ENCODE measurements around the gene RC3H1. TPM values are rescaled to one million over a fixed set of nuclear protein-coding genes. Genes with fewer than 3 reads are reported as not detected.
"Not testable (repeated sequence)": the region's sequence is repeated elsewhere in the genome, so short reads cannot be mapped to it uniquely, and the experiment has no call there.

Gene RC3H1
- total and polyA plus RNA-seq, 2 of the 8 experiments (the other 6 are each of a cell fraction or from before 2014, with no cell fraction given): 7.4 to 32.2 TPM

DNA sequence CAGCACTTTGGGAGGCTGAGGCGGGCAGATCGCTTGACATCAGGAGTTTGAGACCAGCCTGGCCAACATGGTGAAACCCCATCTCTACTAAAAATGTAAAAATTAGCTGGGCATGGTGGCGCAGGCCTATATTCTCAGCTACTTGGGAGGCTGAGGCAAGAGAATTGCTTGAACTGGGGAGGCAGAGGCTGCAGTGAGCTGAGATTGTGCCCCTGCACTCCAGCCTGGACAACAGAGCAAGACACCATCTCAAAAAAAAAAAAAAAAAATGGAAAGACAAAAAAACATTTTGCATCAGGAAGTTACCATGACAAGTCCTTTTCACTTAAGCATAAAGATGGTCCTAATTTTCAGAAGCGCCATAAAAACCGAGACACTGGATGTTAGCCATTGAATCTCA, 91.6 kb downstream of the RC3H1 start:
- not testable (repeated sequence) for H3K4me1 ChIP-seq (replicated peaks in 1 of 4; ENCODE audit: control insufficient read depth in 3 of 4, insufficient read depth in 4 of 4, low read length in 3 of 4); H3K56ac ChIP-seq (replicated peaks; ENCODE audit: insufficient read length, low read depth, low read length); FAIRE-seq; H3K23me2 ChIP-seq (ENCODE audit: low read depth, low read length); H3K79me1 ChIP-seq (ENCODE audit: low read depth, low read length); H3K27me3 ChIP-seq (replicated peaks in 1 of 4; ENCODE audit: control insufficient read depth in 3 of 4, extremely low read depth in 1 of 4, insufficient read depth in 3 of 4, low read length in 3 of 4); H4K91ac ChIP-seq (replicated peaks; ENCODE audit: insufficient read length, low read length); H3K9ac ChIP-seq (replicated peaks in 1 of 4; ENCODE audit: extremely low read depth in 1 of 4, low read depth in 3 of 4, low read length in 3 of 4); H3K4ac ChIP-seq (replicated peaks; ENCODE audit: insufficient read length, low read depth, low read length); H4K5ac ChIP-seq (ENCODE audit: insufficient read length, low read depth, low read length); H2AFZ ChIP-seq (ENCODE audit: low read length); H3K14ac ChIP-seq (ENCODE audit: insufficient read length); H2BK5ac ChIP-seq (ENCODE audit: low read depth, low read length); H3K9me3 ChIP-seq (ENCODE audit: insufficient read depth in 2 of 2, low read depth in 1 of 2, low read length in 1 of 2); H3K27ac ChIP-seq (ENCODE audit: low read depth, low read length); H2BK12ac ChIP-seq (ENCODE audit: low read depth, low read length); H3K4me3 ChIP-seq (ENCODE audit: extremely low read depth in 1 of 4, insufficient read depth in 2 of 4, low read depth in 3 of 4, low read length in 4 of 4); DNase-seq (ENCODE audit: low read depth in 1 of 2, low spot score in 2 of 2); H2BK120ac ChIP-seq (replicated peaks; ENCODE audit: low read depth, low read length); H3K36me3 ChIP-seq (ENCODE audit: control insufficient read depth in 2 of 4, insufficient read depth in 4 of 4, low read length in 3 of 4); H4K8ac ChIP-seq (ENCODE audit: extremely low read depth, insufficient read depth, low read length); H2BK15ac ChIP-seq (ENCODE audit: low read length); H3K4me2 ChIP-seq (ENCODE audit: insufficient read depth in 1 of 2, low read depth in 2 of 2, low read length in 2 of 2); H3K18ac ChIP-seq (ENCODE audit: extremely low read depth, low read length); H2AK5ac ChIP-seq (ENCODE audit: low read depth, low read length); H4K20me1 ChIP-seq (replicated peaks in 1 of 2; ENCODE audit: control insufficient read depth in 1 of 2, insufficient read depth in 2 of 2, low read length in 2 of 2); H3K23ac ChIP-seq (ENCODE audit: insufficient read length); H3K79me2 ChIP-seq (ENCODE audit: control insufficient read depth in 1 of 2, insufficient read depth in 2 of 2, low read length in 2 of 2); H2BK20ac ChIP-seq (ENCODE audit: low read length)
- POLR2A ChIA-PET (ENCODE audit: partially characterized antibody): interaction anchor here (1.0 to 3.1 kb wide), 4 partner anchors 10 to 62 kb away, joined by 3 to 14 read pairs (median 3); partner anchors contain the start of genes GAS5 and ZBTB37
- WGBS, 2 experiments (ENCODE audit: extremely low coverage in 1 of 2, insufficient coverage in 1 of 2, insufficient read length in 1 of 2, insufficient replicate concordance in 2 of 2, low coverage in 1 of 2, low lambda C conversion rate in 2 of 2, missing lambda C conversion rate in 1 of 2): 98% methylated on average over 5 of the region's 5 CpGs; no CpG with 5 or more reads in 1 of the 2 experiments
- CTCF ChIA-PET (ENCODE audit: partially characterized antibody): interaction anchor here (2.0 kb wide), 1 partner anchor 16 kb away, joined by 6 read pairs; no protein-coding TSS in a partner anchor

All from H1 (cell line).